H9 (cell line): ENCODE results near the gene TUBB6. TPM values are rescaled to one million over a fixed set of nuclear protein-coding genes. Genes with fewer than 3 reads are reported as not detected.
A peak's percentile ranks its signal among the peaks of the same experiment; 100 is the strongest.

ENCODE experiments used
- DNase-seq: peaks from one replicate; pipeline ENCODE4 v3.0.0-alpha.2; 2017
- H2AFZ ChIP-seq: one replicate; pipeline ENCODE4 v1.6.1; 2013; ENCODE audit warnings: mild to moderate bottlenecking, low read length, control low read depth, moderate library complexity
- H2AK5ac ChIP-seq: 2 replicates; pipeline ENCODE4 v1.6.1; 2013; ENCODE audit warnings: low read length, control low read depth, mixed read lengths; ENCODE audit not compliant: insufficient read length
- H2BK120ac ChIP-seq: one replicate; pipeline ENCODE4 v1.6.1; 2013; ENCODE audit warnings: low read depth, mild to moderate bottlenecking, low read length, control low read depth, inconsistent platforms; ENCODE audit not compliant: poor library complexity, severe bottlenecking
- H2BK12ac ChIP-seq: 2 replicates; pipeline ENCODE4 v1.6.1; 2013; ENCODE audit warnings: low read length, control low read depth, mixed read lengths, low read depth; ENCODE audit not compliant: insufficient read length
- H2BK15ac ChIP-seq: 2 replicates; pipeline ENCODE4 v1.6.1; 2013; ENCODE audit warnings: low read depth, low read length, control low read depth
- H2BK20ac ChIP-seq: one replicate; pipeline ENCODE4 v1.6.1; 2013; ENCODE audit warnings: low read depth, mild to moderate bottlenecking, low read length, control low read depth, inconsistent platforms; ENCODE audit not compliant: poor library complexity, severe bottlenecking
- H2BK5ac ChIP-seq: 2 replicates; pipeline ENCODE4 v1.6.1; 2013; ENCODE audit warnings: low read length, control low read depth, mixed read lengths; ENCODE audit not compliant: insufficient read length
- H3K14ac ChIP-seq: 2 replicates; pipeline ENCODE4 v1.6.1; 2013; ENCODE audit warnings: low read length, control low read depth; ENCODE audit not compliant: insufficient read depth
- H3K18ac ChIP-seq: 2 replicates; pipeline ENCODE4 v1.6.1; 2013; ENCODE audit warnings: low read depth, mild to moderate bottlenecking, mixed read lengths, low read length, control low read depth; ENCODE audit not compliant: insufficient read length
- H3K23ac ChIP-seq: 2 replicates; pipeline ENCODE4 v1.6.1; 2013; ENCODE audit warnings: low read length, control low read depth, mixed read lengths, low read depth; ENCODE audit not compliant: insufficient read length
- H3K23me2 ChIP-seq: 2 replicates; pipeline ENCODE4 v1.6.1; 2013; ENCODE audit warnings: low read depth, mild to moderate bottlenecking, mixed read lengths, low read length, control low read depth; ENCODE audit not compliant: insufficient read length, poor library complexity, severe bottlenecking
- H3K27ac ChIP-seq: 2 replicates; pipeline ENCODE4 v1.5.1; 2013; ENCODE audit warnings: low read length, control low read depth, mixed read lengths, low read depth; ENCODE audit not compliant: insufficient read length
- H3K27me3 ChIP-seq: 2 replicates; pipeline ENCODE4 v1.6.1; 2013; ENCODE audit warnings: low read length, control low read depth, inconsistent platforms; ENCODE audit not compliant: insufficient read depth
- H3K4ac ChIP-seq: 2 replicates; pipeline ENCODE4 v1.6.1; 2013; ENCODE audit warnings: low read depth, mild to moderate bottlenecking, control low read depth, inconsistent platforms, low read length, moderate library complexity
- H3K4me1 ChIP-seq: 2 replicates; pipeline ENCODE4 v1.6.1; 2013; ENCODE audit warnings: low read length, control low read depth, inconsistent platforms; ENCODE audit not compliant: insufficient read depth
- H3K4me2 ChIP-seq: 2 replicates; pipeline ENCODE4 v1.6.1; 2013; ENCODE audit warnings: low read length, control low read depth, mixed read lengths; ENCODE audit not compliant: insufficient read length, insufficient read depth
- H3K56ac ChIP-seq: 2 replicates; pipeline ENCODE4 v1.6.1; 2013; ENCODE audit warnings: low read depth, mild to moderate bottlenecking, mixed read lengths, low read length, control low read depth; ENCODE audit not compliant: insufficient read length
- H3K79me1 ChIP-seq: 2 replicates; pipeline ENCODE4 v1.6.1; 2013; ENCODE audit warnings: low read depth, mild to moderate bottlenecking, moderate library complexity, low read length, control low read depth, inconsistent platforms; ENCODE audit not compliant: insufficient read depth, poor library complexity, severe bottlenecking
- H3K79me2 ChIP-seq: 2 replicates; pipeline ENCODE4 v1.6.1; 2013; ENCODE audit warnings: low read length, control low read depth, inconsistent platforms; ENCODE audit not compliant: insufficient read depth
- H3K9ac ChIP-seq: 2 replicates; pipeline ENCODE4 v1.6.1; 2013; ENCODE audit warnings: low read length, control low read depth, mixed read lengths; ENCODE audit not compliant: insufficient read length; ENCODE audit errors: extremely low read depth
- H3K9me3 ChIP-seq: one replicate; pipeline ENCODE4 v1.6.1; 2013; ENCODE audit warnings: low read depth, low read length, inconsistent platforms; ENCODE audit not compliant: control insufficient read depth
- H3T11ph ChIP-seq: one replicate; pipeline ENCODE4 v1.6.1; 2013; ENCODE audit warnings: mild to moderate bottlenecking, low read length, control low read depth, inconsistent platforms
- H4K20me1 ChIP-seq: one replicate; pipeline ENCODE4 v1.6.1; 2013; ENCODE audit not compliant: control insufficient read depth, insufficient read length, insufficient read depth
- H4K5ac ChIP-seq: 2 replicates; pipeline ENCODE4 v1.6.1; 2013; ENCODE audit warnings: low read depth, mild to moderate bottlenecking, mixed read lengths, low read length, control low read depth; ENCODE audit not compliant: insufficient read length
- H4K8ac ChIP-seq: replicated peaks from 2 replicates; pipeline ENCODE4 v1.6.1; 2013; ENCODE audit warnings: low read length, control low read depth, mixed read lengths, low read depth; ENCODE audit not compliant: insufficient read length
- H4K91ac ChIP-seq: 2 replicates; pipeline ENCODE4 v1.6.1; 2013; ENCODE audit warnings: low read depth, mild to moderate bottlenecking, moderate library complexity, mixed read lengths, low read length, control low read depth; ENCODE audit not compliant: insufficient read length
- H3K27ac Mint-ChIP-seq, 3 experiments: 2 replicates in 2 of 3; 3 replicates in 1 of 3; pipeline ENCODE4 v1.8.0; 2020 to 2021; ENCODE audit warnings: mixed read lengths in 3 of 3, mild to moderate bottlenecking in 1 of 3, moderate library complexity in 1 of 3
- H3K27me3 Mint-ChIP-seq: 2 replicates; pipeline ENCODE4 v1.8.0; 2021; ENCODE audit warnings: low read depth, mild to moderate bottlenecking, moderate library complexity, mixed read lengths
- H3K36me3 Mint-ChIP-seq, 3 experiments: 2 replicates in 2 of 3; 3 replicates in 1 of 3; pipeline ENCODE4 v1.8.0; 2020 to 2021; ENCODE audit warnings: low read depth in 3 of 3, mixed read lengths in 3 of 3; ENCODE audit not compliant: insufficient read depth in 1 of 3
- H3K4me1 Mint-ChIP-seq, 2 experiments: 2 replicates each; pipeline ENCODE4 v1.8.0; 2020; ENCODE audit warnings: mixed read lengths in 2 of 2
- H3K4me3 Mint-ChIP-seq, 2 experiments: 2 replicates in 1 of 2; 3 replicates in 1 of 2; pipeline ENCODE4 v1.8.0; 2020 to 2021; ENCODE audit warnings: mild to moderate bottlenecking in 2 of 2, mixed read lengths in 2 of 2, moderate library complexity in 1 of 2
- H3K9me3 Mint-ChIP-seq, 2 experiments: 2 replicates in 1 of 2; 3 replicates in 1 of 2; pipeline ENCODE4 v1.8.0; 2020; ENCODE audit warnings: mild to moderate bottlenecking in 2 of 2, mixed read lengths in 2 of 2, moderate library complexity in 1 of 2
- WGBS: extraction: QIAGEN DNeasy Blood & Tissue Kit; methylation state at CpG from one replicate; pipeline ENCODE4 v1.1.7; 2013; ENCODE audit warnings: missing lambda C conversion rate, low lambda C conversion rate, mixed read lengths; ENCODE audit not compliant: insufficient read length; ENCODE audit errors: extremely low coverage; 5-methylcytosine and 5-hydroxymethylcytosine counted together
- total RNA-seq: library from RNA; stranded (reverse); gene quantifications from 2 replicates; pipeline ENCODE4 v1.2.1, GENCODE V29; 2021
- TF ChIP-seq, protein P1 (sequence below): fragments of 200-600 bp; sonication (generic); conservative IDR thresholded peaks from 3 replicates; pipeline ENCODE4 v1.8.0; 2021; ENCODE audit warnings: antibody characterized with exemption, mild to moderate bottlenecking

The TUBB6 gene
- total RNA-seq, 1 experiment from 2014 or later: 134 TPM

DNA sequence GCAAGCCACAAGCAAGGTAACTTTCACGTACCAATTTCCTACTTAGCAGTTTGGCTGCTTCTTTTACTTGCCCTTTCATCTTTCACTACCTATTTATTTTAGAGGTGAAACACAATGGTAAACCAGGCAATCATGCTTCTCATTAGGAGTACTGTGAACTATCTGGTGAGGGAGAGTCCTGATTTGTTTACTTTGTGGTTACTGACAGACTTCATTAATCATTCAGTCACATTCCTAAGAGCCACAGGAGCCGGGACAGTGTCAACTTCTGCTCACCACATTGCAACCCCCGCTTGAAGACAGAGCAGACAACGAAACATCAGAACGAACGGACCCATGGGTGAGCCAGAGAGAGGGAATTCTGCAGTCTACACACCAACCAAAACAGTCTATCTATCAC, 28.8 kb downstream of the TUBB6 start:
- Histone ChIP-seq H2AFZ (no peak overlapping the region), H3K56ac (no peak overlapping the region), H3K14ac (peak overlapping the region; percentile 72; the same call in 1 of the 2 replicates), H3T11ph (peak overlapping the region; percentile 71), H2BK12ac (no peak overlapping the region), H3K4me2 (peak overlapping the region; percentile 33), H3K18ac (peak overlapping the region; percentile 78), H2AK5ac (no peak overlapping the region), H3K9ac (no peak overlapping the region), H3K4me1 (peaks cover 33% of the 10 kb centered on the region; the same call in 1 of the 2 replicates), H2BK20ac (no peak overlapping the region), H3K23ac (no peak overlapping the region), H2BK5ac (peak overlapping the region; percentile 9), H3K4ac (no peak overlapping the region; the same call in 1 of the 2 replicates), H3K23me2 (no peaks in the 10 kb centered on the region), H4K8ac (no peak overlapping the region), H4K5ac (no peak overlapping the region), H3K27ac (peak overlapping the region; percentile 88), H3K27me3 (no peaks in the 10 kb centered on the region), H3K9me3 (no peaks in the 10 kb centered on the region), H3K79me2 (no peaks in the 10 kb centered on the region), H4K20me1 (no peaks in the 10 kb centered on the region), H2BK120ac (peak overlapping the region; percentile 15), H2BK15ac (no peak overlapping the region), H4K91ac (no peak overlapping the region), H3K79me1 (no peaks in the 10 kb centered on the region)
- Mint-ChIP-seq H3K4me1 (peaks cover 50 to 57% of the 10 kb centered on the region in 2 experiments), H3K4me3 (peak overlapping the region; percentile 31 to 60), H3K27me3 (no peaks in the 10 kb centered on the region), H3K9me3 (peaks cover 0 to 5% of the 10 kb centered on the region in 2 experiments; a peak in 2 of 5 replicates), H3K27ac (peak overlapping the region; percentile 93 to 98 (median 94)), H3K36me3 (peaks cover 21 to 28% (median 25%) of the 10 kb centered on the region in 3 experiments)
- no peak for DNase-seq
- WGBS: no CpG with 5 or more reads among the region's 6 CpGs
- TF ChIP-seq, protein P1, sequence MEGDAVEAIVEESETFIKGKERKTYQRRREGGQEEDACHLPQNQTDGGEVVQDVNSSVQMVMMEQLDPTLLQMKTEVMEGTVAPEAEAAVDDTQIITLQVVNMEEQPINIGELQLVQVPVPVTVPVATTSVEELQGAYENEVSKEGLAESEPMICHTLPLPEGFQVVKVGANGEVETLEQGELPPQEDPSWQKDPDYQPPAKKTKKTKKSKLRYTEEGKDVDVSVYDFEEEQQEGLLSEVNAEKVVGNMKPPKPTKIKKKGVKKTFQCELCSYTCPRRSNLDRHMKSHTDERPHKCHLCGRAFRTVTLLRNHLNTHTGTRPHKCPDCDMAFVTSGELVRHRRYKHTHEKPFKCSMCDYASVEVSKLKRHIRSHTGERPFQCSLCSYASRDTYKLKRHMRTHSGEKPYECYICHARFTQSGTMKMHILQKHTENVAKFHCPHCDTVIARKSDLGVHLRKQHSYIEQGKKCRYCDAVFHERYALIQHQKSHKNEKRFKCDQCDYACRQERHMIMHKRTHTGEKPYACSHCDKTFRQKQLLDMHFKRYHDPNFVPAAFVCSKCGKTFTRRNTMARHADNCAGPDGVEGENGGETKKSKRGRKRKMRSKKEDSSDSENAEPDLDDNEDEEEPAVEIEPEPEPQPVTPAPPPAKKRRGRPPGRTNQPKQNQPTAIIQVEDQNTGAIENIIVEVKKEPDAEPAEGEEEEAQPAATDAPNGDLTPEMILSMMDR: no peak
